Epidermal melanocyte (primary cell): ENCODE measurements around the gene PRDM5.
"Not testable (repeated sequence)": the region's sequence is repeated elsewhere in the genome, so short reads cannot be mapped to it uniquely, and the experiment has no call there.

Experiments
- DNase-seq: peaks from one replicate; pipeline ENCODE4 v3.0.0; 2011; ENCODE audit warnings: low spot score; ENCODE audit not compliant: insufficient read length

Gene PRDM5

GRCh38 chr4:120760047-120760446, 162.5 kb downstream of the PRDM5 start:
- DNase-seq, result no peak

- DNase-seq, result no peak
These were observed 166.7 kb downstream of the PRDM5 start for GRCh38 chr4:120755864-120756263.

- no peak for DNase-seq
These were observed 167.9 kb downstream of the PRDM5 start for GRCh38 chr4:120754590-120754989.

- DNase-seq, result no peak
These were observed 168.7 kb downstream of the PRDM5 start for GRCh38 chr4:120753854-120754253.

GRCh38 chr4:120750152-120750525, 172.4 kb downstream of the PRDM5 start:
- no peak for DNase-seq

GRCh38 chr4:120749445-120750151, 172.9 kb downstream of the PRDM5 start:
- no peak for DNase-seq

- not testable (repeated sequence) for DNase-seq
These were observed 180.9 kb downstream of the PRDM5 start for GRCh38 chr4:120741636-120742035.

GRCh38 chr4:120736312-120736711, 186.2 kb downstream of the PRDM5 start:
- no peak for DNase-seq

- no peak for DNase-seq
These were observed 188.6 kb downstream of the PRDM5 start for GRCh38 chr4:120733968-120734367.

GRCh38 chr4:120733054-120733453, 189.5 kb downstream of the PRDM5 start:
- no peak for DNase-seq

- no peak for DNase-seq
These were observed 191.0 kb downstream of the PRDM5 start for GRCh38 chr4:120731561-120731960.

- DNase-seq, result no peak
These were observed 191.7 kb downstream of the PRDM5 start for GRCh38 chr4:120730777-120731320.

- no peak for DNase-seq
These were observed 193.4 kb downstream of the PRDM5 start for GRCh38 chr4:120728892-120729675.

GRCh38 chr4:120725639-120726580, 196.6 kb downstream of the PRDM5 start:
- DNase-seq, result no peak

GRCh38 chr4:120724656-120725055, 197.9 kb downstream of the PRDM5 start:
- no peak for DNase-seq

GRCh38 chr4:120723986-120724385, 198.5 kb downstream of the PRDM5 start:
- no peak for DNase-seq

GRCh38 chr4:120723105-120723504, 199.4 kb downstream of the PRDM5 start:
- no peak for DNase-seq

GRCh38 chr4:120722655-120723054, 199.9 kb downstream of the PRDM5 start:
- no peak for DNase-seq

- DNase-seq, result no peak
These were observed 202.1 kb downstream of the PRDM5 start for GRCh38 chr4:120720354-120720934.

- DNase-seq, result no peak
These were observed 203.5 kb downstream of the PRDM5 start for GRCh38 chr4:120718979-120719566.

GRCh38 chr4:120716346-120716745, 206.2 kb downstream of the PRDM5 start:
- DNase-seq, result no peak
